Breast epithelium (tissue), 3 donors: ENCODE data around the gene TENM4.

ENCODE experiments used
- POLR2A ChIP-seq: fragments of 450-650 bp; IDR thresholded peaks from one replicate; pipeline ENCODE4 v1.6.1; 2016; ENCODE audit warnings: antibody characterized with exemption, mild to moderate bottlenecking, moderate library complexity
- POLR2AphosphoS5 ChIP-seq, 3 donors: sonication (generic); formaldehyde crosslinking; IDR thresholded peaks; one replicate each; pipeline ENCODE4 v1.6.1; 2017; ENCODE audit warnings: antibody characterized with exemption in 3 of 3

GRCh38 chr11:79151396-79151795 is 289.4 kb downstream of the TENM4 start:
- TF ChIP-seq POLR2A (no peak), POLR2AphosphoS5 (IDR thresholded peaks at IDR 0.05) (no peak)
